Peyer's patch (tissue), 4 donors: ENCODE data around the gene RAB1B. TPM values are rescaled to one million over a fixed set of nuclear protein-coding genes. Genes with fewer than 3 reads are reported as not detected.

ENCODE experiments used
- DNase-seq, 3 donors: peaks; one replicate each; pipeline ENCODE4 v3.0.0-alpha.2; 2017 to 2019
- H3K27ac ChIP-seq, 4 donors: fragments of 200-600 bp; sonication (generic); one replicate each; pipeline ENCODE4 v1.5.1; 2016 to 2019
- H3K27me3 ChIP-seq, 2 donors: fragments of 200-600 bp; sonication (generic); one replicate each; pipeline ENCODE4 v1.5.1; 2019
- H3K36me3 ChIP-seq, 3 donors: fragments of 200-600 bp; sonication (generic); one replicate each; pipeline ENCODE4 v1.5.1; 2016 to 2019
- H3K4me1 ChIP-seq, 4 donors: fragments of 200-600 bp; sonication (generic); one replicate each; pipeline ENCODE4 v1.5.1; 2016 to 2019
- H3K4me3 ChIP-seq, 4 donors: fragments of 200-600 bp; sonication (generic); 1 replicate in 3 of 4; 2 replicates in 1 of 4; pipeline ENCODE4 v1.5.1; 2016 to 2019; ENCODE audit warnings: mild to moderate bottlenecking in 1 of 4
- H3K9me3 ChIP-seq, 4 donors: fragments of 200-600 bp; sonication (generic); one replicate each; pipeline ENCODE4 v1.5.1; 2016 to 2019; ENCODE audit warnings: mild to moderate bottlenecking in 1 of 4
- POLR2A ChIP-seq, 2 donors: fragments of 450-650 bp; IDR thresholded peaks; one replicate each; pipeline ENCODE4 v1.5.1; 2017; ENCODE audit warnings: antibody characterized with exemption in 2 of 2, mild to moderate bottlenecking in 2 of 2, moderate library complexity in 2 of 2
- total RNA-seq, 4 donors: library from RNA; depleted of rRNA; stranded (reverse); fragments of >200 nt; gene quantifications; one replicate each; pipeline ENCODE4 v1.1.0, GENCODE V29; 2016
- TF ChIP-seq, protein P1 (sequence below), 6 experiments: fragments of 450-650 bp in 4 of 6; fragments of 200-600 bp in 2 of 6; sonication (generic) in 1 of 6; IDR thresholded peaks; one replicate each; pipeline ENCODE4 v1.5.1; 2017 to 2019; ENCODE audit warnings: antibody characterized with exemption in 6 of 6, mild to moderate bottlenecking in 3 of 6, moderate library complexity in 1 of 6

Gene RAB1B
- total RNA-seq, 4 donors from 2014 or later, result 80.0 to 161 (median 103) TPM

DNA sequence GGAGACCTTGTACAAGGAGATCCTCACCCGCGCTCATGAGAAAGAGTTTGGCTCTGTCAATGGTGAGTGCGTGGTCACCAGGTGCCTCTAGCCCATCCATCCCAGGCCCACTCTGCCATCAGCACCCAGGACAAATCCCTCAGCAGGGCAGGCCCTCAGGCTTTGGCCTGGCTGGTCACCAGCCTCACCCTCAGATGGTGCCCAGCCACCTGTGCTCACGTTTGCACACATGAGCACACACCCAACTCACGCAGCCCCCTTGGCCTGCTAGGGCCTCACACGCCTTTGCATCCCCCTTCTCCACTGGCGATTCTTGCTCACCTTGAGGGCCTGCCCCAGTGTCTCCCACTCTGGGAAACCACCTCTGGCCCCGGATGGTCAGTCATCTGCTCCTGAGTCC lies 4.1 kb upstream of the RAB1B start:
- no peak for DNase-seq
- H3K27ac ChIP-seq, result no peak overlapping the region
- H3K27me3 ChIP-seq, result no peaks in the 10 kb centered on the region
- TF ChIP-seq POLR2A (IDR thresholded peaks at IDR 0.05), result no peak
- TF ChIP-seq, protein P1, sequence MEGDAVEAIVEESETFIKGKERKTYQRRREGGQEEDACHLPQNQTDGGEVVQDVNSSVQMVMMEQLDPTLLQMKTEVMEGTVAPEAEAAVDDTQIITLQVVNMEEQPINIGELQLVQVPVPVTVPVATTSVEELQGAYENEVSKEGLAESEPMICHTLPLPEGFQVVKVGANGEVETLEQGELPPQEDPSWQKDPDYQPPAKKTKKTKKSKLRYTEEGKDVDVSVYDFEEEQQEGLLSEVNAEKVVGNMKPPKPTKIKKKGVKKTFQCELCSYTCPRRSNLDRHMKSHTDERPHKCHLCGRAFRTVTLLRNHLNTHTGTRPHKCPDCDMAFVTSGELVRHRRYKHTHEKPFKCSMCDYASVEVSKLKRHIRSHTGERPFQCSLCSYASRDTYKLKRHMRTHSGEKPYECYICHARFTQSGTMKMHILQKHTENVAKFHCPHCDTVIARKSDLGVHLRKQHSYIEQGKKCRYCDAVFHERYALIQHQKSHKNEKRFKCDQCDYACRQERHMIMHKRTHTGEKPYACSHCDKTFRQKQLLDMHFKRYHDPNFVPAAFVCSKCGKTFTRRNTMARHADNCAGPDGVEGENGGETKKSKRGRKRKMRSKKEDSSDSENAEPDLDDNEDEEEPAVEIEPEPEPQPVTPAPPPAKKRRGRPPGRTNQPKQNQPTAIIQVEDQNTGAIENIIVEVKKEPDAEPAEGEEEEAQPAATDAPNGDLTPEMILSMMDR (IDR thresholded peaks at IDR 0.05), result no peak
- H3K9me3 ChIP-seq, result no peaks in the 10 kb centered on the region
- no peak overlapping the region for H3K4me3 ChIP-seq
- H3K4me1 ChIP-seq, result peaks cover 0 to 17% (median 1%) of the 10 kb centered on the region in 4 donors
- H3K36me3 ChIP-seq, result peaks cover 0 to 28% (median 0%) of the 10 kb centered on the region in 3 donors

DNA sequence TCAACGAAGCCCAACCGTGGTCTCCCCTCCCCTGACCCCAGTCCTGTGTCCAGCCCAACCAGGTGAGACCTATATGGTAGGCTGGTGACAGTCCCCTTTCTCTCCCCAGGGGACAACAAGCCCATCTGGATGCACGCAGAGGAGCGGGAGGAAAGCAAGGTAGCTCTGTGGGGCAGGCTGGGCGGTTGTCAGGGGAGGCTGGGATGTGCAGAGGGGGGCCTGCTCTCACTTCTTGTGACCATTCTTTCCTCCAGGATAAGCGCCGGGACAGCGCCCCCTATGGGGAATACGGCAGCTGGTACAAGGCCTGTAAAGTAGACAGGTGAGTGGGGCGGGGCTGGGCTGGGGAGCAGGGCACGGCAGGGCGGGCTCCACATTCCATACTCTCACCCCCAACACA lies 3.5 kb upstream of the RAB1B start:
- no peak overlapping the region for H3K4me3 ChIP-seq
- peaks cover 0 to 25% (median 0%) of the 10 kb centered on the region in 3 donors for H3K36me3 ChIP-seq
- H3K27me3 ChIP-seq, result no peaks in the 10 kb centered on the region
- H3K4me1 ChIP-seq, result peaks cover 0 to 23% (median 3%) of the 10 kb centered on the region in 4 donors
- TF ChIP-seq POLR2A (IDR thresholded peaks at IDR 0.05), result no peak
- TF ChIP-seq, protein P1 (IDR thresholded peaks at IDR 0.05), result peak in 3 of 6 experiments; percentile 12 to 36 (median 32)
- DNase-seq, result no peak
- no peaks in the 10 kb centered on the region for H3K9me3 ChIP-seq
- no peak overlapping the region for H3K27ac ChIP-seq

DNA sequence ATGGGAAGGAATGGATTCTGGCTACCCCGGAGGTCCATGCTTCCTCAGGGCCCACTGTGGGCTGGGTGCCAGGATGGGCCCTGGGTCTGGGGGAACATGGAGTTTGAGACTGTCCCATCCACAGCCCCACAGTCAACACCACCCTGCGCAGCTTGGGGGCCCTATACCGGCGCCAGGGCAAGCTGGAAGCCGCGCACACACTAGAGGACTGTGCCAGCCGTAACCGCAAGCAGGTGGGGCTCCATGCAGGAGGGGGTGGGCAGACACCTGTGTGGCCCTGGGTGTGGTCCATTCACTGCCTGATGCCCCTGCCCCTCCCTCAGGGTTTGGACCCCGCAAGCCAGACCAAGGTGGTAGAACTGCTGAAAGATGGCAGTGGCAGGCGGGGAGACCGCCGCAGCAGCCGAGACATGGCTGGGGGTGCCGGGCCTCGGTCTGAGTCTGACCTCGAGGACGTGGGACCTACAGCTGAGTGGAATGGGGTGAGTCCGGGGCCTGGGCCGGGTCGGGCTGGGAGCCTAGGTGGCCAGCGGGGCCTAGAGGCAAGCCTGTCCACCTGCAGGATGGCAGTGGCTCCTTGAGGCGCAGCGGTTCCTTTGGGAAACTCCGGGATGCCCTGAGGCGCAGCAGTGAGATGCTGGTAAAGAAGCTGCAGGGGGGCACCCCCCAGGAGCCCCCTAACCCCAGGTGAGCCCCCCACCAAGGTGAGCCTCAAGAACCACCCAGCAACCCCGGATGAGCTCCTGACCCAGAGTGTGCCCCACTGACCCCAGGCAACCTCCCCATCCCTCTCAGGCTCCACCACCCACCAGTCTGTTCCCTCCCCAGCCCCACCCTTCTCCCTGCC lies 2.7 kb upstream of the RAB1B start:
- no peak for DNase-seq
- Histone ChIP-seq H3K27ac (no peak overlapping the region), H3K4me3 (no peak overlapping the region), H3K4me1 (peaks cover 0 to 31% (median 3%) of the 10 kb centered on the region in 4 donors), H3K36me3 (peaks cover 0 to 23% (median 0%) of the 10 kb centered on the region in 3 donors), H3K9me3 (no peaks in the 10 kb centered on the region), H3K27me3 (no peaks in the 10 kb centered on the region)
- TF ChIP-seq, protein P1 (IDR thresholded peaks at IDR 0.05), result no peak
- no peak for TF ChIP-seq POLR2A (IDR thresholded peaks at IDR 0.05)

DNA sequence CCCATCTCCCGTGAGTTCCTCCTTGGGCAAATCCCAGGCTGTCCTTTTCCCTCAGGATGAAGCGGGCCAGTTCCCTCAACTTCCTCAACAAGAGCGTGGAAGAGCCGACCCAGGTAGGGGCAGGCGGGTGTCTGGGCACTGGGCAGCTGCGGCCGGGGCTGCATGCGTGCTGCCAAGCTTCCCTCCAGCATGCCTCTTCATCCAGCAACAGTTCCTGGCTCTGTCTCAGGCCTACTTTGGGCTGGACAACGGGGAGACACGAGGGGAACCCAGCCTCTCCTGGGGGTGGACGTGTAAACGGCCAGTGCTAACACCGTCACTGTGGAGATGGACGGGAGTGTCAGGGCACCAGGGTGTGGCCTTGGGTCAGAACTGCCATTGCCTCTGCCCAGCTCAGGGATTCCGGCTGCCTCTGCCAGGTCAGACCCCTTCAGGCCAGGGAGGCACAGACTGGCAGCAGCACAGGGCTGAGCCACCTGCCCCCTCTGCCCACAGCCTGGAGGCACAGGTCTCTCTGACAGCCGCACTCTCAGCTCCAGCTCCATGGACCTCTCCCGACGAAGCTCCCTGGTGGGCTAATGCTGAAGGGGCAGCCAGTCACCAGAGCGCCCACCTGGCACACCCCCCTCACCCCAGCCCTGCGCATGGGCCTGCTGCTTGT lies 1.9 kb upstream of the RAB1B start:
- Histone ChIP-seq H3K4me3 (peak overlapping the region in 1 of 4 donors; percentile 92), H3K4me1 (peaks cover 0 to 33% (median 3%) of the 10 kb centered on the region in 4 donors), H3K9me3 (no peaks in the 10 kb centered on the region), H3K27ac (peak overlapping the region in 3 of 4 donors; percentile 93 to 98 (median 96)), H3K27me3 (no peaks in the 10 kb centered on the region), H3K36me3 (peaks cover 0 to 26% (median 0%) of the 10 kb centered on the region in 3 donors)
- TF ChIP-seq POLR2A (IDR thresholded peaks at IDR 0.05), result no peak
- TF ChIP-seq, protein P1 (IDR thresholded peaks at IDR 0.05), result no peak
- no peak for DNase-seq

DNA sequence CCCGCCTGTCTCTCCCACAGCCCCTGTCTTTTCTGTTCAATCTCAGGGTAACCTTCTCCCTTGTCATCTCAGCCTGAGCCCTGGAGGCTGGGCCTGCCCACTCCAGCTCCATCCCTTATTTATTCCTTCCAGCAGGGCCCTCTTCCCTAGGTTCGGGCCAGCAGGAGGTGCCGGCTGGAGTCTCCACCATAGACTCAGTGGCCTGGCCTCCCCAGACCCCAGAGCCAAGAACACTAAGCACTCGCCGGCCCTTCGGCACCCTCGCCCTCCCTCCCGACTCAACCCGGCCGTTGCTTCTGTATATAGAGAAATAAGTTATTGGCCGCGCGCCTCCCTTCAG lies 1.4 kb upstream of the RAB1B start:
- Histone ChIP-seq H3K4me3 (peak overlapping the region; percentile 78 to 94 (median 92)), H3K27me3 (no peaks in the 10 kb centered on the region), H3K27ac (peak overlapping the region; percentile 93 to 98 (median 96)), H3K4me1 (peaks cover 0 to 33% (median 3%) of the 10 kb centered on the region in 4 donors), H3K9me3 (no peaks in the 10 kb centered on the region), H3K36me3 (peaks cover 0 to 26% (median 0%) of the 10 kb centered on the region in 3 donors)
- TF ChIP-seq, protein P1 (IDR thresholded peaks at IDR 0.05), result no peak
- no peak for TF ChIP-seq POLR2A (IDR thresholded peaks at IDR 0.05)
- no peak for DNase-seq
